GM12875 (cell line): Measurements from ENCODE around the gene HECTD2.
A peak's percentile ranks its signal among the peaks of the same experiment; 100 is the strongest.
"Not testable (repeated sequence)": the region's sequence is repeated elsewhere in the genome, so short reads cannot be mapped to it uniquely, and the experiment has no call there.

Source experiments
- H3K4me3 ChIP-seq: one replicate; pipeline ENCODE4 v1.5.1; 2011; ENCODE audit warnings: low read depth, low read length, control low read depth
- TF ChIP-seq, protein P1 (sequence below): IDR thresholded peaks from 2 replicates; pipeline ENCODE4 v1.5.1; 2011; ENCODE audit warnings: low read depth, mild to moderate bottlenecking, control low read depth, inconsistent platforms, low read length, moderate library complexity, borderline replicate concordance; ENCODE audit not compliant: insufficient read depth

HECTD2 gene

DNA sequence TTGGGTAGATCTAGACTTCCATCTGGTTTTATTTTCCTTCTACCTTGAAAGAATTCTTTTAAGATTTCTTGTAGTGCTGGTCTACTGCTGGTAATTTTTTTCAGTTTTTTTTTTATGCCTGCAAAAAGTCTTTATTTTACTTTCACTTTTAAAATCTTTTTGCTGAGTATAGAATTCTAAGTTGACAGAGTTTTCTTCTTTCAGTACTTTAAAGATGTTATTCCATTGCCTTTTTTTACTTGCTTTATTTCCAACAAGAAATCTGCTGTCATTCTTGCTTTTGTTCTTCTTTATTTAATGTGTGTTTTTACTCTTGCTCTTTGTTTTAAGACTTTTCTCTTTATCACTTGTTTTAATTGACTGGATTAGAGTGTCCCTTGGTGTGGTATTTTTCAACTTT, 36.1 kb upstream of the HECTD2 start:
- TF ChIP-seq, protein P1, sequence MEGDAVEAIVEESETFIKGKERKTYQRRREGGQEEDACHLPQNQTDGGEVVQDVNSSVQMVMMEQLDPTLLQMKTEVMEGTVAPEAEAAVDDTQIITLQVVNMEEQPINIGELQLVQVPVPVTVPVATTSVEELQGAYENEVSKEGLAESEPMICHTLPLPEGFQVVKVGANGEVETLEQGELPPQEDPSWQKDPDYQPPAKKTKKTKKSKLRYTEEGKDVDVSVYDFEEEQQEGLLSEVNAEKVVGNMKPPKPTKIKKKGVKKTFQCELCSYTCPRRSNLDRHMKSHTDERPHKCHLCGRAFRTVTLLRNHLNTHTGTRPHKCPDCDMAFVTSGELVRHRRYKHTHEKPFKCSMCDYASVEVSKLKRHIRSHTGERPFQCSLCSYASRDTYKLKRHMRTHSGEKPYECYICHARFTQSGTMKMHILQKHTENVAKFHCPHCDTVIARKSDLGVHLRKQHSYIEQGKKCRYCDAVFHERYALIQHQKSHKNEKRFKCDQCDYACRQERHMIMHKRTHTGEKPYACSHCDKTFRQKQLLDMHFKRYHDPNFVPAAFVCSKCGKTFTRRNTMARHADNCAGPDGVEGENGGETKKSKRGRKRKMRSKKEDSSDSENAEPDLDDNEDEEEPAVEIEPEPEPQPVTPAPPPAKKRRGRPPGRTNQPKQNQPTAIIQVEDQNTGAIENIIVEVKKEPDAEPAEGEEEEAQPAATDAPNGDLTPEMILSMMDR, result no peak
- H3K4me3 ChIP-seq, result no peak overlapping the region

DNA sequence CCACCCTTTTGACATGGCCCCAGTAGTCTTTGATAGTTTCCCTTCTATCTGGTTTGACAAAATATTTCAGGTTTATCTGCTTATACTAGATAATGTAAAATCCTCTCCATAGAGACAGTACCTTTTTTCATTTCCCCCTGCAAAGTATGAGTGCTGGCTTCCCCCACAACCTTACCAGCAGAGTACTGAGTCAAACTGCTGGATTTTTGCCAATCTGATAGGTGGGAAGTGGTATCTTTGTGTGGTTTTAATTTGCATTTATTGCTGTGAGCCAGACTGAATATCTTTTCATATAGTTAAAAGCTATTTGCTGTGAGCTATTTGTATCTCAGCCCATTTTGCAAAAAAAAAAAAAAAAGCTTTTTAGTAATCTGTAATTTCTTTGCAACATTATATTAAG, 32.1 kb upstream of the HECTD2 start:
- TF ChIP-seq, protein P1, result no peak
- no peak overlapping the region for H3K4me3 ChIP-seq

DNA sequence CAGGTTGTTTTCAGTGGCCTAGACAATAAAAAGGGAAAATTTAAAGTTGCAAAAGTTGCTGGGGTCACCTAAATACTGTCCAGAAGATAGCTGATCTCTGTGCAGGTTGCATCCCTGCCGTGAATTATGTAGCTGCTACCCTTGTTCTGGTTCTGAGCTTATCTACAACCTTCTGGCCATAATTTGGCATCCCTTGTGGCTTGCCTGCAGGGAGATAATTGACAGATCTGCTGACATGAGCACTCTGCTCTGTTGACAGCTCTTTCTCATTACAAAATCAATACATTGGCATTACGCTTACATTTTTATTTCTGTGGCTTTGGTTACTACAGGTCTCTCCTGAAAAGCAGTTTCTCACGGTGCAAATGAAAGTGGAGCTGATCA, 29.3 kb upstream of the HECTD2 start:
- TF ChIP-seq, protein P1, result no peak
- no peak overlapping the region for H3K4me3 ChIP-seq

DNA sequence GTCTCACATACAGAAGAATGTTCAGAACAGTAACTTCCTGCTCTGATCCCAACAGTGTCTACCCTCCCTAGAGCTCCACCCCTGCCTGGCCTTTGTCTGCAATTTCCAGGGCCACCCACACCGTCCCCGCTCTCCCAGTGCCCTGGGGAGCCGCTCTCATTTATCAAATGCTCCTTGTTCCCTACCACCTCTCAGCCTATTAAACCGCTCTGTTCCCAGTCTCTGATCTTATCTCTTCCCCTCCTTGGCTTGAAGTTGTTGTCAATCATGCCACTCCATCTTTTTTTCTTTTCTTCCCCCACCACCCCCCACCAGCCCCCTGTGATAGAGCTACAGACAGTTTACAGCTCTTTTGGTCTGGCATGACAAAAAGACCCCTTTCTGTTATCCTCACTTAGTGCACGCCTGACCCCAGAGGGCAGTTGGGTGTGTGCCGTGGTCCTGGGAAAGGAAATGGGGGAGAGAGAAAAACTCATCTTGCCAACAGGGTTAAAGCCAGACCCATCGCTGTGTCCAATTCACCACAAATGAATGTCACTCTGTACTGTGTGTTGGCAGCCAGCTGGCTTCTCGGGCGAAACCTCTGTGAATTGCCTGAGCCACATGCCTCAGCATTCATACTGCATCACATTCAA, 28.8 kb upstream of the HECTD2 start:
- TF ChIP-seq, protein P1, result no peak

DNA sequence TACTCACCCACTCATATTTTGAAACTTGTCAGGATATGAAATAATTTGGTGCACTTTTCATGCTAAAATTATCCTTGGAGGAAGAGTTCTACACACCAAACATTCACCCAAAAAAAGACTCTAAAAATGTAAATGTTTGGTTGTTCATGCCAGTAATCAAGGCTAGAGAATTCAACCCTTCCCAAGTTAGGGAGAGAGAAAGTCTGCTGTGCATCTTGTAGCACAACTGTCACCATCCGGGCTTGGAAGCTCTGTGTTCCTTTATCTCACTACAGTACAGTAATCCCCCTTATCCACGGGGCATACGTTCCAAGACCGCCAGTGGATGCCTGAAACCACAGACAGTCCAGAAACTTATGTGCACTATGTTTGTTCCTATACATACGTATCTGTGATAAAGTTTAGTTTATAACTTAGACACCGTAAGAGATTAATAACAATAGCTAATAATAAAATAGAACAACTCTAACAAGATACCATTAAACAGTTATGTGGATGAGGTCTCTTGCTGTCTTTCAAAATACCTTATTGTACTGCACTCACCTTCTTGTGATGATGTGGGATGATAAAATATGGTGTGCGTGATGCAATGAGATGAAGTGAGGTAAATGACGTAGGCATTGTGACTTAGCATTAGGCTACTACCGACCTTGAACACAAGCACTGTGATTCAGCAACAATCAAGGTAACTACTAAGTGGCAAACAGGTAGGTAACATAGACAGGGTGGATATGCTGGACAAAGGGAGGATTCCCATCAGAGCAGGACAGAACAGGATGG, 24.6 kb upstream of the HECTD2 start:
- H3K4me3 ChIP-seq, result no peak overlapping the region
- TF ChIP-seq, protein P1, result no peak

More for the DNA sequence above, 28.8 kb upstream of the HECTD2 start:
- no peak overlapping the region for H3K4me3 ChIP-seq

- TF ChIP-seq, protein P1, result peak; percentile 29; the same call in 1 of the 2 replicates
- H3K4me3 ChIP-seq, result no peak overlapping the region
Measured at GRCh38 chr10:91389636-91390512, 20.3 kb upstream of the HECTD2 start.

- H3K4me3 ChIP-seq, result not testable (repeated sequence)
Measured at GRCh38 chr10:91390513-91390825, 19.7 kb upstream of the HECTD2 start.
